HEK293 (cell line): ENCODE data around the gene CLIC4.
"Not testable (repeated sequence)": the region's sequence is repeated elsewhere in the genome, so short reads cannot be mapped to it uniquely, and the experiment has no call there.

ENCODE experiments used
- CTCF ChIA-PET: fragments of 350-600 bp; formaldehyde crosslinking; extraction: SDS; loops from one replicate; lab custom pipeline; 2021; ENCODE audit warnings: antibody characterized with exemption; lab: Yijun Ruan, JAX
- POLR2A ChIA-PET: fragments of 300-600 bp; formaldehyde crosslinking; extraction: SDS; loops from one replicate; lab custom pipeline; 2020; ENCODE audit warnings: antibody characterized with exemption, inconsistent platforms; lab: Yijun Ruan, JAX
- H3K27ac ChIP-seq: fragments of 200-500 bp; sonication (Bioruptor generic); 2 replicates; pipeline ENCODE4 v1.5.1; 2014; ENCODE audit warnings: low read depth, low read length, control low read depth, inconsistent platforms; ENCODE audit errors: extremely low read depth
- H3K36me3 ChIP-seq, 2 experiments: fragments of 200-500 bp in 1 of 2; sonication (Bioruptor generic) in 1 of 2; 1 replicate in 1 of 2; 2 replicates in 1 of 2; pipeline ENCODE4 v1.5.1; 2014 to 2017; ENCODE audit warnings: inconsistent platforms in 2 of 2, low read length in 2 of 2; ENCODE audit not compliant: control insufficient read depth in 2 of 2, insufficient read depth in 1 of 2
- H3K4me1 ChIP-seq: fragments of 200-500 bp; sonication (Bioruptor generic); 2 replicates; pipeline ENCODE4 v1.5.1; 2014; ENCODE audit warnings: mild to moderate bottlenecking, low read length, inconsistent platforms; ENCODE audit not compliant: control insufficient read depth, insufficient read depth
- H3K4me3 ChIP-seq: 2 replicates; pipeline ENCODE4 v1.5.1; 2011; ENCODE audit warnings: low read depth, mild to moderate bottlenecking, control low read depth, low read length, moderate library complexity
- H3K9me3 ChIP-seq: fragments of 200-500 bp; sonication (Bioruptor generic); 2 replicates; pipeline ENCODE4 v1.5.1; 2014; ENCODE audit warnings: low read depth, low read length, inconsistent platforms; ENCODE audit not compliant: control insufficient read depth, insufficient read depth
- IKZF3 ChIP-seq: fragments of 450-650 bp; IDR thresholded peaks from 2 replicates; pipeline ENCODE4 v1.5.0; 2018; ENCODE audit warnings: missing biosample characterization, mild to moderate bottlenecking, missing genetic modification characterization, moderate library complexity
- PRDM6 ChIP-seq: fragments of 450-650 bp; formaldehyde crosslinking; IDR thresholded peaks from 2 replicates; pipeline ENCODE4 v1.5.1; 2017; ENCODE audit warnings: missing biosample characterization, missing genetic modification characterization
- SP3 ChIP-seq: fragments of 450-650 bp; formaldehyde crosslinking; IDR thresholded peaks from 2 replicates; pipeline ENCODE4 v1.5.1; 2016; ENCODE audit warnings: missing biosample characterization, missing genetic modification characterization
- ZNF23 ChIP-seq: fragments of 450-650 bp; formaldehyde crosslinking; IDR thresholded peaks from 2 replicates; pipeline ENCODE4 v1.5.1; 2016; ENCODE audit warnings: missing biosample characterization, missing genetic modification characterization, borderline replicate concordance
- ZNF558 ChIP-seq: fragments of 450-650 bp; formaldehyde crosslinking; IDR thresholded peaks from 2 replicates; pipeline ENCODE4 v1.5.1; 2016; ENCODE audit warnings: missing biosample characterization, missing genetic modification characterization
- ZNF664 ChIP-seq: fragments of 450-650 bp; formaldehyde crosslinking; IDR thresholded peaks from 2 replicates; pipeline ENCODE4 v1.5.1; 2016; ENCODE audit warnings: missing biosample characterization, missing genetic modification characterization
- TF ChIP-seq, protein P1 (sequence below): fragments of 450-650 bp; formaldehyde crosslinking; conservative IDR thresholded peaks from 2 replicates; pipeline ENCODE4 v1.5.1; 2016; ENCODE audit warnings: low read depth, missing biosample characterization, missing genetic modification characterization
- TF ChIP-seq, protein P2 (sequence below): fragments of 450-650 bp; formaldehyde crosslinking; IDR thresholded peaks from 2 replicates; pipeline ENCODE4 v1.5.1; 2016; ENCODE audit warnings: missing biosample characterization, missing genetic modification characterization

The CLIC4 gene

DNA sequence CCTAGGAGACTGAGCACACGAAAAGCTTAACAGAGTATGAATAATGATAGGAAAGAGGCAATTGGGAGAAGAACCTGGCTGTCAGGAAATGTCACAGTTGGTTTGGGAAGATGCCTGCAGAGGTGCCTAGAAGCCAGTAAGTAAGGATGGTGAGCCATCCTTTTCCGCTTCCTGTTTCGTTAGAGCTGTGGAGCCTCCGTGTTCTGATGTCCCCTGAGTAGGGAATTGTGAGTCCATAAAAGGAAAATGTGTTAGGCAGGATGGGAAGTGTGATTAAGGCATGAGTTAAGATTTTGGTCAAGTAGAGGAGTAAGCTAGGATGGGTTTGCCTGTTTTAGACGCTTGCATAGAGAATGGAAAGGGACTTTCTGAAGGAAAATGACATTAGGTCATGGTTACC lies 9.0 kb downstream of the CLIC4 start (continued):
- TF ChIP-seq, protein P1, sequence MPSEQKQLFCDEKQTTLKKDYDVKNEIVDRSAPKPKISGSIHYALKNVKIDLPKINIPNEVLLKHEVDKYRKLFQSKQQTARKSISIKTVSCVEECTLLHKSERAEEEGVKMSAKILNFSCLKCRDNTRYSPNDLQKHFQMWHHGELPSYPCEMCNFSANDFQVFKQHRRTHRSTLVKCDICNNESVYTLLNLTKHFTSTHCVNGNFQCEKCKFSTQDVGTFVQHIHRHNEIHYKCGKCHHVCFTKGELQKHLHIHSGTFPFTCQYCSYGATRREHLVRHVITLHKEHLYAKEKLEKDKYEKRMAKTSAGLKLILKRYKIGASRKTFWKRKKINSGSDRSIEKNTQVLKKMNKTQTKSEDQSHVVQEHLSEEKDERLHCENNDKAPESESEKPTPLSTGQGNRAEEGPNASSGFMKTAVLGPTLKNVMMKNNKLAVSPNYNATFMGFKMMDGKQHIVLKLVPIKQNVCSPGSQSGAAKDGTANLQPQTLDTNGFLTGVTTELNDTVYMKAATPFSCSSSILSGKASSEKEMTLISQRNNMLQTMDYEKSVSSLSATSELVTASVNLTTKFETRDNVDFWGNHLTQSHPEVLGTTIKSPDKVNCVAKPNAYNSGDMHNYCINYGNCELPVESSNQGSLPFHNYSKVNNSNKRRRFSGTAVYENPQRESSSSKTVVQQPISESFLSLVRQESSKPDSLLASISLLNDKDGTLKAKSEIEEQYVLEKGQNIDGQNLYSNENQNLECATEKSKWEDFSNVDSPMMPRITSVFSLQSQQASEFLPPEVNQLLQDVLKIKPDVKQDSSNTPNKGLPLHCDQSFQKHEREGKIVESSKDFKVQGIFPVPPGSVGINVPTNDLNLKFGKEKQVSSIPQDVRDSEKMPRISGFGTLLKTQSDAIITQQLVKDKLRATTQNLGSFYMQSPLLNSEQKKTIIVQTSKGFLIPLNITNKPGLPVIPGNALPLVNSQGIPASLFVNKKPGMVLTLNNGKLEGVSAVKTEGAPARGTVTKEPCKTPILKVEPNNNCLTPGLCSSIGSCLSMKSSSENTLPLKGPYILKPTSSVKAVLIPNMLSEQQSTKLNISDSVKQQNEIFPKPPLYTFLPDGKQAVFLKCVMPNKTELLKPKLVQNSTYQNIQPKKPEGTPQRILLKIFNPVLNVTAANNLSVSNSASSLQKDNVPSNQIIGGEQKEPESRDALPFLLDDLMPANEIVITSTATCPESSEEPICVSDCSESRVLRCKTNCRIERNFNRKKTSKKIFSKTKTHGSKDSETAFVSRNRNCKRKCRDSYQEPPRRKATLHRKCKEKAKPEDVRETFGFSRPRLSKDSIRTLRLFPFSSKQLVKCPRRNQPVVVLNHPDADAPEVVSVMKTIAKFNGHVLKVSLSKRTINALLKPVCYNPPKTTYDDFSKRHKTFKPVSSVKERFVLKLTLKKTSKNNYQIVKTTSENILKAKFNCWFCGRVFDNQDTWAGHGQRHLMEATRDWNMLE (tag by site-specific recombination): no peak

DNA sequence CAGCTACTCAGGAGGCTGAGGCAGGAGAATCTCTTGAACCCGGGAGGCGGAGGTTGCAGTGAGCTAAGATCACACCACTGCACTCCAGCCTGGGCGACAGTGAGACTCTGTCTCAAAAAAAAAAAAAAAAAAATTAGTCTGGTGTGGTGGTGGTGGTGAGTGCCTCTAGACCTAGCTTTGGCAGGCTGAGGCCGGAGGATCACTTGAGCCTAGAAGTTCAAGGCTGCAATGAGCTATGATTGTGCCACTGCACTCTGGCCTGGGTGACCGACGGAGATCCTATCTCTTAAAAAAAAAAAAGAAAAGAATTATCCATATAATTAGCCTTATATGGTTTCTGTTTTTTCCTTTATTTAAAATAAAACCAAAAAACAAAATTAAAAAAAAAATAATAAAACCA lies 10.1 kb downstream of the CLIC4 start:
- H3K4me1 ChIP-seq: peaks cover 12% of the 10 kb centered on the region
- H3K4me3 ChIP-seq, H3K9me3 ChIP-seq, H3K27ac ChIP-seq, H3K36me3 ChIP-seq: not testable (repeated sequence)
- POLR2A ChIA-PET: interaction anchor here (4.6 kb wide), 1 partner anchor 10 kb away, joined by 27 read pairs; the partner anchor contains the start of gene CLIC4
- TF ChIP-seq, protein P2, sequence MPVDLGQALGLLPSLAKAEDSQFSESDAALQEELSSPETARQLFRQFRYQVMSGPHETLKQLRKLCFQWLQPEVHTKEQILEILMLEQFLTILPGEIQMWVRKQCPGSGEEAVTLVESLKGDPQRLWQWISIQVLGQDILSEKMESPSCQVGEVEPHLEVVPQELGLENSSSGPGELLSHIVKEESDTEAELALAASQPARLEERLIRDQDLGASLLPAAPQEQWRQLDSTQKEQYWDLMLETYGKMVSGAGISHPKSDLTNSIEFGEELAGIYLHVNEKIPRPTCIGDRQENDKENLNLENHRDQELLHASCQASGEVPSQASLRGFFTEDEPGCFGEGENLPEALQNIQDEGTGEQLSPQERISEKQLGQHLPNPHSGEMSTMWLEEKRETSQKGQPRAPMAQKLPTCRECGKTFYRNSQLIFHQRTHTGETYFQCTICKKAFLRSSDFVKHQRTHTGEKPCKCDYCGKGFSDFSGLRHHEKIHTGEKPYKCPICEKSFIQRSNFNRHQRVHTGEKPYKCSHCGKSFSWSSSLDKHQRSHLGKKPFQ: 0 out of 2 replicates have a peak, but pooled peaks have one; percentile 19
- CTCF ChIA-PET: interaction anchor here (1.5 kb wide), 1 partner anchor 67 kb away, joined by 9 read pairs; no protein-coding TSS in a partner anchor

- TF ChIP-seq IKZF3 (tag by site-specific recombination) (no peak), SP3 (tag by site-specific recombination) (no peak), PRDM6 (tag by site-specific recombination) (peak; percentile 64), ZNF664 (tag by site-specific recombination) (no peak)
- Histone ChIP-seq H3K36me3 (peaks cover 0 to 4% of the 10 kb centered on the region in 2 experiments; a peak in 1 of 3 replicates), H3K9me3 (no peaks in the 10 kb centered on the region), H3K4me3 (no peak overlapping the region), H3K27ac (no peak overlapping the region), H3K4me1 (peaks cover 12% of the 10 kb centered on the region)
- ChIA-PET POLR2A (interaction anchor here (4.6 kb wide), 1 partner anchor 11 kb away, joined by 27 read pairs; the partner anchor contains the start of gene CLIC4), CTCF (interaction anchor here (0.6 to 0.7 kb wide), 3 partner anchors 10 to 882 kb away, joined by 3 to 4 read pairs (median 3); no protein-coding TSS in a partner anchor)
These were observed 11.1 kb downstream of the CLIC4 start for GRCh38 chr1:24756395-24756794.

- POLR2A ChIA-PET: interaction anchor here (1.1 kb wide), 1 partner anchor 14 kb away, joined by 5 read pairs; the partner anchor contains the start of gene CLIC4
- Histone ChIP-seq H3K9me3 (no peaks in the 10 kb centered on the region), H3K4me1 (peaks cover 2% of the 10 kb centered on the region; the same call in 1 of the 2 replicates)
- TF ChIP-seq, protein P1 (tag by site-specific recombination): no peak
- no peak for TF ChIP-seq ZNF23
- TF ChIP-seq ZNF558 (tag by site-specific recombination): no peak
- peak; percentile 70 for TF ChIP-seq ZNF664 (tag by site-specific recombination)
- TF ChIP-seq, all 188 proteins: peak for 1
- H3K36me3 ChIP-seq: peaks cover 0 to 4% of the 10 kb centered on the region in 2 experiments; a peak in 1 of 3 replicates
- no peak overlapping the region for H3K4me3 ChIP-seq
- no peak overlapping the region for H3K27ac ChIP-seq
- CTCF ChIA-PET: no interaction called here
These were observed 14.2 kb downstream of the CLIC4 start for GRCh38 chr1:24759492-24759891.
